NCI-H226 (cell line): ENCODE measurements around the gene CD82.
A peak's percentile ranks its signal among the peaks of the same experiment; 100 is the strongest.
"Not testable (repeated sequence)": the region's sequence is repeated elsewhere in the genome, so short reads cannot be mapped to it uniquely, and the experiment has no call there.

ENCODE experiments used
- DNase-seq: peaks from one replicate; pipeline ENCODE4 v3.0.0-alpha.2; 2015

The CD82 gene

GRCh38 chr11:44535191-44535980, 30.1 kb upstream of the CD82 start:
- DNase-seq, result no peak

DNA sequence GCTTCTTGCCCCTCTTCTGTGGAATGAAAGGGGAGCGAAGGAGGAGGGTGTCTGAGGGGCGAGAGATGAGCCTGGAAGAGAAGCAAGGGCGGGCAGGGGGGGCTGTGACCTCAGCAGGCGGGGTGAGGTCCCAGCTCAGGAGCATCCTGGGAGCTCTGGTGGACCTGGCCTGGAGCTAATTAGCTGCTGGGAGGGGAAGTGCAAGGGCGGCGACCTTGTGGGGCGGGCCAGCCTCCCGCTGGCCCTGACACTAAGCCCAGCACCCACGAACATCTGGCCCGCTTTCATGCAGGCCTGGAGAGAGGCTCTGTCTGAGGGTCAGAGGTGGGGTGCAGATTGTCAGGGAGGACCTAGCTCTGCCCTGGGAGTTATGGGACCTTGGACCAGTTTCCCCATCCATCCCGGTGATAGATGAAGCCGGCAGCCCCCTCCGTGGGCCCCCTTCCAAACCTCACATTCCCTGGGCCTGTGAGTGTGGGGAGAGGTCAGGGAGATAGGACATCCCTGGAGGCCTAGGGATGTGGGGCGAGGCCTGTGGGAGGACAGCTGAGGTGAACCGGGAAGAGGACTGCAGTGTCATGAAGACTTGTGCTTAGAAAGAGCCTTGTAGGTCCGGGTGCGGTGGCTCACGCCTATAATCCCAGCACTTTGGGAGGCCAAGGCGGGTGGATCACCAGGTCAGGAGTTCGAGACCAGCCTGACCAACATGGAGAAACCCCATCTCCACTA, 28.5 kb upstream of the CD82 start:
- no peak for DNase-seq

- no peak for DNase-seq
Measured at GRCh38 chr11:44537679-44538078, 27.8 kb upstream of the CD82 start.

DNA sequence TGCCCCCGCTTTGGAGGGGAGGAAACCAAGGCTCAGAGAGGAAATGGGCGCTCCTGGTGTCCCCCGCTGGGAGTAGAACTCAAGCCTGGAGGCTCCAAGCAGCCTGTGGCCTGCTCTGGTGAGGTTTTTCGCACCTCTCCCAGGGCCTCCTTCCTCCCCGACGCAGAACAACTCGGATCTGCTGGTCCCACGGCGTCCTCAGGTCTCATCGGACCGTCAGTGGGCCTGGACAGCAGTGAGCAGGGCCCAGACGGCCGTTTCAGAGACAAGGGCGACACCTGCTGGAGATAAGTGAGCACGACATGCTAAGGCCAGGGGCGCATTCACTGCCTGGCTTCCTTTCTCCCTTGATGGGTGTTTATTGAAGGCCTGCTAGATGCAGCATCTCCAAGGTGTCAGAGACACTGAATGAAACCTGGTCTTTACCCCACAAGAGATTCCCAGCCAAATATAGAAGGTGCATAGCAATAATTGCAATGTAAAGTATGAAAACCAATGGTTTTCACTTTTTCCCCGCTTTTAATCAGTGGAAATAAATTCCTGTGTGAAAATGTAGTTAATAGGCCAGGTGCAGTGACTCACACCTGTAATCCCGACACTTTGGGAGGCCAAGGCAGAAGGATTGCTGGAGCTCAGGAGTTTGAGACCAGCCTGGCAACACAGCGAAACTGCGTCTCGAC, 26.9 kb upstream of the CD82 start:
- peak; percentile 28 for DNase-seq

DNA sequence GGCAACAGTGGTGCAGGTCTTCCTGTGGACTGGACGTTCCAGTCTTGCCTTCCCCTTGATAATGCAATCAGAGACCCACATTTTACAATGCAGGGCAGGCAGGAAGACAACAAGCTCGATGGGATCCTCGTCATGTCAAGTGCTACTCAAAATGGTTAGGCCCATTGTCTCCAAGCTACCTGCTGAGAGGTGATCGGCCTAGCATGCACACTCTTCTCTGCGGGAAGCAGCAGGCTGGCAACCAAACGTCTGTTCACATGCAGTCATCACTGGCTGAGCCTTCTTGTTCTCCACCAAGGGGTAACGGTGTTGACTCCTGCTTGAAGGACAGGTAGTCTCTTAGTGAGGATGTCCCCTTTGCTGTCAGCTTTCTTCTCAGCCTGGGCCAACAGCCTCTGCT, 25.5 kb upstream of the CD82 start:
- DNase-seq, result no peak

- no peak for DNase-seq
Measured at GRCh38 chr11:44540667-44541066, 24.8 kb upstream of the CD82 start.

DNA sequence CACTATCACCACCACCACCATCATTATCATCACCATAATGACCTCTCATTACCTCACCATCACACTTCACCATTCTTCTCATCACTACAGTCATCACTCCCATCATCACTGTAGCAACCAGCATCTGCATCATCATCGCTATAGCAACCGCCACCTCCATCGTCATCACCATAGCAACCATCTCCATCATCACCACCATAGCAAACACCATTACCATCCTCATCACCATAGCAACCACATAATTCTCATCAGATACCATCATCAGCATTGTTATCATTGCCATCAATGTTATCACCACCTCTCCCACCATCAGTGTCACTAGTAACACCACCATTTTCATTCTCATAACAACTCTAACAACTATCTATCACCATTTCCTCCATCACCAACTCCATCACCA, 23.1 kb upstream of the CD82 start:
- DNase-seq, result no peak

DNA sequence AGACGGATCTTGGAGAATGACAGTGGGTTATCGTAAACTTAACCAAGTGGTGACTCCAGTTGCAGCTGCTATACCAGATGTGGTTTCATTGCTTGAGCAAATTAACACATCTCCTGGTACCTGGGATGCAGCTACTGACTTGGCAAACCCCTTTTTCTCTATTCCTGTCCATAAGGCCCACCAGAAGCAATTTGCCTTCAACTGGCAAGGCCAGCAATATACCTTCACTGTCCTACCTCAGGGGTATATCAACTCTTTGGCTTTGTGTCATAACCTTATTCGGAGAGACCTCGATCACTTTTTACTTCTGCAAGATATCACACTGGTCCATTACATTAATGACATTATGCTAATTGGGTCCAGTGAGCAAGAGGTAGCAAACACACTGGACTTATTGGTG, 18.5 kb upstream of the CD82 start:
- DNase-seq, result not testable (repeated sequence)

DNA sequence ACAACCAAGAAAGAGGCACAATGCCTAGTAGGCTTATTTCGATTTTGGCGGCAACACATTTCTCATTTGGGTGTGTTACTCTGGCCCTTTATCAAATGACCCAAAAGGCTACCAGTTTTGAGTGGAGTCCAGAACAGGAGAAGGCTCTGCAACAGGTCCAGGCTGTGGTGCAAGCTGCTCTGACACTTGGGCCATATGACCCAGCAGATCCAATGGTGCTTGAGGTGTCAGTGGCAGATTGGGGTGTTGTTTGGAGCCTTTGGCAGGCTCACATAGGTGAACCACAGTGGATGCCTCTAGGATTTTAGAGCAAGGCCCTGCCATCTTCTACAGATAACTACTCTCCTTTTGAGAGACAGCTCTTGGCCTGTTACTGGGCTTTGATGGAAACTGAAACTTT, 17.9 kb upstream of the CD82 start:
- DNase-seq, result not testable (repeated sequence)

DNA sequence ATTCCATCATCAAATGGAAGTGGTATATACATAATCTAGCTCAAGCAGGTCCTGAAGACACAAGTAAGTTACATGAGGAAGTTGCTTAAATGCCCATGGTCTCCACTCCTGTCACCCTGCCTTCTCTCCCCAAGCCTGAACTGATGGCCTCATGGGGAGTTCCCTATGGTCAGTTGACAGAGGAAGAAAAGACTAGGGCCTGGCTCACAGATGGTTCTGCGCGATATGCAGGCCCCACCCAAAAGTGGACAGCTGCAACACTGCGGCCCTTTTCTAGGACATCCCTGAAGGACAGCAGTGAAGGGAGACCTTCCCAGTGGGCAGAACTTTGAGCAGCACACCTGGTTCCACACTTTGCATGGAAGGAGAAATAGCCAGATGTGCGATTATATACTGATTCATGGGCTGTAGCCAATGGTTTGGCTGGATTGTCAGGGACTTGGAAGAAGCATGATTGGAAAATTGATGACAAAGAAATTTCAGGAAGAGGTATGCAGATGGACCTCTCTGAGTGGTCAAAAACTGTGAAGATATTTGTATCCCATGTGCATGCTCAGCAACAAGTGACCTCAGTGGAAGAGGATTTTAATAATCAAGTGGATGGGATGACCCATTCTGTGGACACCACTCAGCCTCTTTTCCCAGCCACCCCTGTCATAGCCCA, 17.3 kb upstream of the CD82 start:
- no peak for DNase-seq

- DNase-seq, result not testable (repeated sequence)
Measured at GRCh38 chr11:44548961-44549749, 16.3 kb upstream of the CD82 start.

- no peak for DNase-seq
Measured at GRCh38 chr11:44550123-44550522, 15.3 kb upstream of the CD82 start.

DNA sequence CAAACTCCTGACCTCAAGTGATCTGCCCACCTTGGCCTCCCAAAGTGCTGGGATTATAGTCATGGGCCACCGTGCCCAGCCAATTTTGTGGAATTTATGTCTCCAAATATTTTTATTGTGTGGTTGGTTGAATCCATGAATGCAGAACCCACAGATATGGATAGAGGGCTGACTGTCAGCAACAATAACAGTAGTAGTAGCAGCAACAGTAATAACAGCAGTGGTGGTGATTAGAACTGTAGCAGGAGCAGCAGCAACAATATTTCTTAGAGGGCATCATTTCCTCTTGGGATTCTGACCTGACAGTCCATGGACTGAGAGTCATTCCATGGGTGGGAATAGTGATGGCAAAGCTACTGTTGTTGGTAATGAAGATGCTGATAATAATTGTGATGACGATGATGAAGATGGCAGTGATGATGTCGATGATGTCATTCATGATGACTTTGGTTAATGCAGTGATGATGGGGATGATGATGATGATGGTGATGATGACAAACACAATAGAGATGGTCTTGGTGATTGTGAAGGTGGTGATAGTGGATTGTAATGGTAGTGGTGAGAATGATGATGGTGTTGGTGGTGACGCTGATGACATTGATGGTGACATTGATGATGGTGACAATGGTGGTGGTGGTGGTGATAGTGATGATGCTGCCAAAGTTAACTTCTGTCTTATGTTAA, 13.9 kb upstream of the CD82 start:
- no peak for DNase-seq

- DNase-seq, result no peak
Measured at GRCh38 chr11:44555031-44555800, 10.2 kb upstream of the CD82 start.

DNA sequence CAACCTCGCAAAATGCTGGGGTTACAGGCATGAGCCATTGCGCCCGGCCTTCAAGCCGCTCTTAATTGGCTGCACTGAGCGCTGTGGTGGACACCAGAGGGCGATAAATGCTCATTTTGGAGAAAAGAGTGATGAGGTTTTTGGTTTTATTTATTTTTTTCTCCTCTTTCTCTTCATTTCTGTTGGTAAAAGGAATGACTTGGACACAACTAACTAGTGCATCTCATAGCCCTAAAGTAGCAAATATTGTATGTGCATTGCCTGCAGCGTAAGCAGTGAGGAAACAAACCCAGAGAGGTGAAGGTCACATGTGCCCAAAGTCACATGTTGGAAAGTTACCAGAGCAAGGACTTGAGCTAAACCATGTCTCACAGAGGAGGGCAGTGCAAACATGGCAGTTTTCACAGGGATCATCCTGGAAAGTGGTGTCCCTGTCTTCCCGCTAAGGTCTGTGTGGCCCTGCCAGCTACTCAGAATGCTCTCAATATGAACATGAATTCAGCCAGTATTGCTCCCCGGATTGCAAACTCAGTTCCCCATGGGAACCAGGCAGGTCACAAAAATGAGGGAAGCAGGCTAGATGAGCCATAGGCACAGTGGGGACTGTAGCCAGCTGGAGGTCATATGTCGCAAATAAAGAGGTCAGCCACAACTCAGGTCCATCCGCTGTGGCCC, 8.6 kb upstream of the CD82 start:
- peak; percentile 35 for DNase-seq

DNA sequence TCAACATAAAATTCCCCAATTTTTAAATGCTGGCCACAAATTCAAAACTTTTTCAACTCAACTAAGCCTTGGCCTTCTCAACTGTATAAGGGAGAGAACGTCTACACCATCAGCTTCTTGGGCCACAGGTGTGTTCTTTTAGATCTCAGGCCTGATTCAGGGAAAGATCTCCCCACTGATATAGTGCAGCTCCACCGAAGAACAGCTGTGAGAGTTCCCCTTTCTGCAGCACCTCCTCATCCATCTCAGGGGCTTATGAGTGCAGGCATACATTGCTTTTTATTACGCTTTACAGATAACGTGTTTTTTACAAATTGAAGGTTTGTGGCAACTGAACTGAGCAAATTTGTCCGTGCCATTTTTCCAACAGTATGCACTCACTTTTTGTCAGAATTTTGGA, 8.0 kb upstream of the CD82 start:
- no peak for DNase-seq

DNA sequence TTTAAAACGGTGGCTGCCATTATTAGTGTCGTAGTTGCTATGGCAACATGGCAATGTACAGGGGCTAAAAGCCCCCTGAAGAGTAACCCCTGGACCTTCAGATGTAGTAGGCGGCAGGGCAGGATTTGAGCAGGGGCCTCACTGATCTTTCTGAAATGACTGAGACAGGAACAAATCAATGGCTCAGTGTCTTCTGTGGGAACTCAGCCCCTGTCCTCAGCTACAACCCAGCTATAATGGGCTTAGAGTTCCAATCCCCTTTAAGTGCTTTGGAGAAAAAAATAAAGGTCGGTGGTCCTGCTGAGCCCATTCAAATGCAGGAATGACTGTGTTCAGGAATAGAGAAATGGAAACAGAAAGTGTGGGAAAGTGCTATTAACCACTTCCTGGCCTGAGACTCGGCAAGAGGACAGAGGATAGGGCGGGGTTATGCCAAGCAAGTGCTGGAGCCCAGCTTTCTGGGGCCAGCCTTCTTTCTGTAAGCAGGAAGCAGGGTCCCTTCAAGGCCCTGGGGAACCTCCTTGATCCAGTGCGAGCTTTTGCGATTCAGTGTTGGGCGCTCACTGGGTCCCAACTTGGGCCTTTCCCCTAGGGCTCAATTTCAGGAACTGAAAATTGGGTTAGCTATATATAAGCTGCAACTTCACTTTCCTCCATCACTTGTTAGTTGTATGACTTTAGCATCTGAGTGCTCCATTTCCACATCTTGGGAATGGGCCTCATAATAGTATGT, 6.1 kb upstream of the CD82 start:
- DNase-seq, result no peak

DNA sequence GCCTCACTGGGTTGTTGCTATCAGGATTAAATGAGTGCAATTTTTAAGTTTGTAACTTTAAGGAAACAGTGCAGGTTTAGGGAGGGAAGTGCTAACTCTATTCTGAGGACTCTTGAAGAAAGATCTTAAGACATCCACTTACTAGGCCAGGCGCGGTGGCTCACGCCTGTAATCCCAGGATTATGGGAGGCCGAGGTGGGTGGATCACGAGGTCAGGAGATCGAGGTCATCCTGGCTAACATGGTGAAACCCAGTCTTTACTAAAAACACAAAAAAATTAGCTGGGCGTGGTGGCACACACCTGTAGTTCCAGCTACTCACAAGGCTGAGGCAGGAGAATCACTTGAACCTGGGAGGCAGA, 5.5 kb upstream of the CD82 start:
- not testable (repeated sequence) for DNase-seq

DNA sequence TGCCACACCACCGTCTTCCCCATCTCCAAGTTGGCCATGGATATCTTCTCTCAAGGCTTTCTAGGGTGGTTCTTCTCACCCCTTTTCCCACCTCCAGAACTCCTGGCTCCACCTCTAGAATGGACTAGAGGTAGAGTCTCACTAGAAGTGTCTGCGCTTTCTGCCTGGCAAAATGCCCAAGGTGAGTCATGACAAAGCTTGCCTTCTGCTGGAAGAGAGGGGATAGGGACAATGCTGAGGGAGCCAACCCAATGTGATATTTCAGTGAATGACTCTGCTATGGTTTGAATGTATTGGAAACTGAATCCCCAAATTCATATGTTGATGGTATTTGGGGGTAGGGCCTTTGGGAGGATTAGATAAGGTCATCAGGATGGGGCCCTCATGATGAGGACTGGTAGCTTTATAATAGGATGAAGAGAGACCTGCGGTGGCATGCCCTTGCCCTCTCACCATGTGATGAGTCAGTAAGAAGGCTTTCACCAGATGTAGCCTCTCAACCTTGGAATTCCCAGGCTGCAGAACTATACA, 4.1 kb upstream of the CD82 start:
- no peak for DNase-seq
